Measurements from ENCODE around the gene PAM. TPM values are rescaled to one million over a fixed set of nuclear protein-coding genes. Genes with fewer than 3 reads are reported as not detected.

PAM gene
- total RNA-seq, 2 donors from 2014 or later, result 2,512 to 4,531 TPM

DNA sequence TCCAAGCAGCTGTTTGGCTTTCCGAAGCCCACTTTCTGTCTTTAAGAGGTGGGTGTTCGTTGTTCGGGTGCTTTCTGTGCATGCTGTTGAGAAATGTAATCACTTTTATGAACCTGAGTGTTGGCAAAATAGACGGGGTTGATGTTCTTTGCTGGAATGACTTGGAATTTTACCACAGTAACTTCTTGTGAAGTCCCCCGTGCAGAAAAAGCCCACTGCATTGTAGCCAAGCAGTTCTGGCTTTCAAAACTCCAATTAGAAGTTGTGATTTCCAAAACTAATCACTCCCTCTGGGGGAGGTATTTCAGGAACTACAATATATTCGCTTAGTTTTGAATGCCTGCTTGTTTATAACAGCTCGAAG, 111.1 kb downstream of the PAM start:
- no peaks in the 10 kb centered on the region for H3K27me3 ChIP-seq
- peaks cover 42% of the 10 kb centered on the region for H3K36me3 ChIP-seq
- H3K4me1 ChIP-seq, result peaks cover 0 to 25% of the 10 kb centered on the region in 2 donors
- no peak for DNase-seq (ENCODE audit: low spot score)
- peak overlapping the region; percentile 70 to 71 for H3K4me3 ChIP-seq
- TF ChIP-seq, protein P1, sequence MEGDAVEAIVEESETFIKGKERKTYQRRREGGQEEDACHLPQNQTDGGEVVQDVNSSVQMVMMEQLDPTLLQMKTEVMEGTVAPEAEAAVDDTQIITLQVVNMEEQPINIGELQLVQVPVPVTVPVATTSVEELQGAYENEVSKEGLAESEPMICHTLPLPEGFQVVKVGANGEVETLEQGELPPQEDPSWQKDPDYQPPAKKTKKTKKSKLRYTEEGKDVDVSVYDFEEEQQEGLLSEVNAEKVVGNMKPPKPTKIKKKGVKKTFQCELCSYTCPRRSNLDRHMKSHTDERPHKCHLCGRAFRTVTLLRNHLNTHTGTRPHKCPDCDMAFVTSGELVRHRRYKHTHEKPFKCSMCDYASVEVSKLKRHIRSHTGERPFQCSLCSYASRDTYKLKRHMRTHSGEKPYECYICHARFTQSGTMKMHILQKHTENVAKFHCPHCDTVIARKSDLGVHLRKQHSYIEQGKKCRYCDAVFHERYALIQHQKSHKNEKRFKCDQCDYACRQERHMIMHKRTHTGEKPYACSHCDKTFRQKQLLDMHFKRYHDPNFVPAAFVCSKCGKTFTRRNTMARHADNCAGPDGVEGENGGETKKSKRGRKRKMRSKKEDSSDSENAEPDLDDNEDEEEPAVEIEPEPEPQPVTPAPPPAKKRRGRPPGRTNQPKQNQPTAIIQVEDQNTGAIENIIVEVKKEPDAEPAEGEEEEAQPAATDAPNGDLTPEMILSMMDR (IDR thresholded peaks at IDR 0.05), result no peak
- H3K27ac ChIP-seq, result peak overlapping the region; percentile 94 to 97
- no peaks in the 10 kb centered on the region for H3K9me3 ChIP-seq

DNA sequence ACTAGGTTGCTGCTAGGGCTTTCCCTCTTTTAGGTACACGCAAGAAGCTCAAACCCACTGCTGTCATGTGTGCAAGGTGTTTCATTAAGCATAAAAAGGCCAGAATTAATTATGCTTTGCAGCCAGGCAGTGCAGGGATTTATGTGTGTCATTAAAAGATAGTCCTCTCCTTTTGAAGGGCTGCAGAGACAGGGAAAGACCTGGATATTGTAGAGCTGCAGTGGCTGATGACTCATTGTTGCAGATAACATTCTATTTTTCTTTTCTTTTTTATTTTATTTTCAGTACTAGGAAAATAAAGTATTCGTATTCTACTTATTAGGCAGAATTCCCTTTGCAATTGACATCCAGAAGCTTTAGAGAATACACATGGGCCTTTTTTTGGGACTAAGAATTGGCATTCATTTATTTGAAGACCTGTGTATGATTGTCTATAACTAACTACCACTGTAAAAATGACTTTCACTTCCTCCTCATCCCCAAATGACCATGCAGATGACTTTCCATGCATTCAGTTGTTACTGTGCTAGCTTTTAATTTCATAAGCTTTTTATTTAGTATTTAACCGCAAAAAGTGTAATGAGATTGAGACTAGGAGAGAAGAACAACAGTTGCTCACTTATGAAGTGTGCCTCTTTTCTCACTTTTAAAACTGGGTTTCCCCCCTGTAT, 113.0 kb downstream of the PAM start:
- Histone ChIP-seq H3K36me3 (peaks cover 48% of the 10 kb centered on the region), H3K9me3 (no peaks in the 10 kb centered on the region), H3K4me3 (peak overlapping the region; percentile 70 to 71), H3K27ac (peak overlapping the region; percentile 94 to 97), H3K27me3 (no peaks in the 10 kb centered on the region), H3K4me1 (peaks cover 0 to 25% of the 10 kb centered on the region in 2 donors)
- TF ChIP-seq, protein P1 (IDR thresholded peaks at IDR 0.05), result no peak
- DNase-seq (ENCODE audit: low spot score), result no peak

GRCh38 chr5:102869230-102869629, 114.1 kb downstream of the PAM start:
- H3K4me1 ChIP-seq, result peaks cover 0 to 19% of the 10 kb centered on the region in 2 donors
- no peaks in the 10 kb centered on the region for H3K27me3 ChIP-seq
- H3K4me3 ChIP-seq, result peak overlapping the region; percentile 70 to 71
- peaks cover 48% of the 10 kb centered on the region for H3K36me3 ChIP-seq
- no peaks in the 10 kb centered on the region for H3K9me3 ChIP-seq
- no peak for DNase-seq (ENCODE audit: low spot score)
- H3K27ac ChIP-seq, result peak overlapping the region; percentile 94 to 97
- TF ChIP-seq, protein P1 (IDR thresholded peaks at IDR 0.05), result no peak

GRCh38 chr5:102873379-102873932, 118.4 kb downstream of the PAM start:
- Histone ChIP-seq H3K9me3 (no peaks in the 10 kb centered on the region), H3K4me1 (peaks cover 0 to 17% of the 10 kb centered on the region in 2 donors), H3K36me3 (peaks cover 30% of the 10 kb centered on the region), H3K27me3 (no peaks in the 10 kb centered on the region), H3K27ac (peak overlapping the region; percentile 47 to 97), H3K4me3 (no peak overlapping the region)
- TF ChIP-seq, protein P1 (IDR thresholded peaks at IDR 0.05), result no peak
- no peak for DNase-seq (ENCODE audit: low spot score)

DNA sequence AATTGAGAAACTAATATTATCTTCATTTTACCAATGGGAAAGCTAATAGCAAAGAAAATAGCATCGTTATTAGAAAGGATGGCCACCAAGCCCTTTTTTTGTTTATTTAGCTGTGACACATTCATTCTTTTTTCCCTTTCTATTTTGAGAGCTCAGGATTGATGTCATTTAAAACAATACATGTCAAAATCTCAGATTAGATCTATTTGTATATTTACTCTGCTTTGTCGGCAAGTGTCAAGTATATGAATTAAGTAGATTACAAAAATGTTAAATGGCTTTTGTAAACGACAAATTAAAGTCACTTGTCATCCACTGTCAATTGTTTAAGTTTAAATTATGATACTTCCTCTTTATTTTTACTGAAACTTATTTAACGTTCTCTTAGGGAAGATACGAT, 118.9 kb downstream of the PAM start:
- Histone ChIP-seq H3K27ac (peak overlapping the region in 1 of 2 donors; percentile 97), H3K9me3 (no peaks in the 10 kb centered on the region), H3K27me3 (no peaks in the 10 kb centered on the region), H3K36me3 (peaks cover 24% of the 10 kb centered on the region), H3K4me1 (peaks cover 0 to 17% of the 10 kb centered on the region in 2 donors), H3K4me3 (no peak overlapping the region)
- DNase-seq (ENCODE audit: low spot score), result no peak
- TF ChIP-seq, protein P1 (IDR thresholded peaks at IDR 0.05), result no peak
